ENCODE measurements around the gene MESP2. TPM values are rescaled to one million over a fixed set of nuclear protein-coding genes. Genes with fewer than 3 reads are reported as not detected.

Gene MESP2
- polyA plus RNA-seq, 1 of the 3 experiments (the other 2 are of a cell fraction): 0.31 TPM

DNA sequence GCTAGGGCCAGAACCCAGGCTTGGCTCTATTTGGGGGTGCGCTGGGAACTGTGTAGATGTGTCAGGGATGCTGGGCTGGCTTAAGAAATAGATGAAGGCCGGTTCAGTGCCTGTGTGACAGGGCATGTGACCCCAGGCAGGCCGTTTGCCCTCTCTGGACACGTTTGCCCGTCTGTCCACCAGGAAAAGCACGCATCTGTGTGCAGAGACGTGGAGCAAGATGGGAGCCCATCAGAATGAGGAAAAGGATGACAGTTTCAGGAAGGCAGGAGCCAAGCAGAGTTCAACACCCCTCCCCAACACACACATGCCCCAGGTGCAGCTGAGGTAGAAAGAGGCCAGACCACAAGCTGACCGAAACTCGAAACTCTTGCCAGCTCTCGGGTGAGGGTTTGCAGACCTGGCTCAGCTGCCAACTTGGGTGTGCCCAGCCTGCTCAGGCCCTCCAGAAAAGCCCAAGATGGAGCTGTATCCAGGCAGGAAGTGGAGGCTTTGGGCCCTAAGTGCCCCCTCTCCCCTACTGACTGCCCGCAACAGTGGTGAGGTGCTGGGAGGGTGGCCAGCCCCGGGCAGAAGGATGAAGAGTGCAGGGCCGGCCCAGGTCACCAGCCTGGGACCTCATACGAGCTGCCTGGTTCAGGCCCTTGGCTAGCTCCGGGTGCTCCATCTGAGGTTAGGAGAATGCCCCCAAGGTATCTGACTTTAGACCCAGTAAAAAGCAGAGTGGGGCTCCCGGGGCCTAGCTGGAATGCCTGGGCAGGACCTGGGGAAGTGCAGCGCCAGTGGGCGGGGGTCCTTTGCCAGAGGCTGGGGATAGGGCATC lies 14.9 kb upstream of the MESP2 start:
- no peaks in the 10 kb centered on the region for H3K9me3 ChIP-seq
- H3K4me3 ChIP-seq (ENCODE audit: low read depth in 2 of 2, low read length in 1 of 2): peak overlapping the region in 1 of 2 experiments; percentile 35; a peak in 1 of 4 replicates
- no peaks in the 10 kb centered on the region for H4K20me1 ChIP-seq (ENCODE audit: insufficient read depth)
- peaks cover 4 to 20% of the 10 kb centered on the region in 2 experiments; a peak in 1 of 4 replicates for H3K4me1 ChIP-seq (ENCODE audit: control insufficient read depth in 1 of 2, insufficient read depth in 2 of 2, low read depth in 1 of 2, low read length in 1 of 2)
- 92% methylated on average over 14 of the region's 18 CpGs for WGBS (ENCODE audit: low lambda C conversion rate)
- DNase-seq: no peak
- H3K9ac ChIP-seq: no peak overlapping the region
- ChIA-PET CTCF (interaction anchor here (0.6 to 6.9 kb wide), 56 partner anchors 8 to 618 kb away, joined by 3 to 153 read pairs (median 5); partner anchors contain the start of genes ANPEP, MESP1 and MESP2), POLR2A (interaction anchor here (1.0 to 1.7 kb wide), 2 partner anchors 9 to 114 kb away, joined by 4 to 6 read pairs; no protein-coding TSS in a partner anchor)
- H3F3A ChIP-seq (replicated peaks; ENCODE audit: insufficient read depth): no peaks in the 10 kb centered on the region
- H3K27ac ChIP-seq (ENCODE audit: low read depth in 2 of 2, low read length in 1 of 2): no peak overlapping the region; a peak in 1 of 4 replicates
- H3K9me2 ChIP-seq: no peaks in the 10 kb centered on the region
- H3K27me3 ChIP-seq (ENCODE audit: insufficient read depth): no peaks in the 10 kb centered on the region
- no peaks in the 10 kb centered on the region for H3K79me2 ChIP-seq (ENCODE audit: insufficient read depth)
- no peak for TF ChIP-seq JUND (IDR thresholded peaks at IDR 0.05)
- no peak for TF ChIP-seq FOXJ3 (CRISPR knock-in tag; IDR thresholded peaks at IDR 0.05)
- TF ChIP-seq RAD21 (IDR thresholded peaks at IDR 0.05; ENCODE audit: low read length): no peak
- TF ChIP-seq RXRA (IDR thresholded peaks at IDR 0.05; ENCODE audit: borderline replicate concordance, low read depth): no peak
- TF ChIP-seq, protein P1, sequence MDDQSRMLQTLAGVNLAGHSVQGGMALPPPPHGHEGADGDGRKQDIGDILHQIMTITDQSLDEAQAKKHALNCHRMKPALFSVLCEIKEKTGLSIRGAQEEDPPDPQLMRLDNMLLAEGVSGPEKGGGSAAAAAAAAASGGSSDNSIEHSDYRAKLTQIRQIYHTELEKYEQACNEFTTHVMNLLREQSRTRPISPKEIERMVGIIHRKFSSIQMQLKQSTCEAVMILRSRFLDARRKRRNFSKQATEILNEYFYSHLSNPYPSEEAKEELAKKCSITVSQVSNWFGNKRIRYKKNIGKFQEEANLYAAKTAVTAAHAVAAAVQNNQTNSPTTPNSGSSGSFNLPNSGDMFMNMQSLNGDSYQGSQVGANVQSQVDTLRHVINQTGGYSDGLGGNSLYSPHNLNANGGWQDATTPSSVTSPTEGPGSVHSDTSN (IDR thresholded peaks at IDR 0.05): no peak
- TF ChIP-seq, protein P2, sequence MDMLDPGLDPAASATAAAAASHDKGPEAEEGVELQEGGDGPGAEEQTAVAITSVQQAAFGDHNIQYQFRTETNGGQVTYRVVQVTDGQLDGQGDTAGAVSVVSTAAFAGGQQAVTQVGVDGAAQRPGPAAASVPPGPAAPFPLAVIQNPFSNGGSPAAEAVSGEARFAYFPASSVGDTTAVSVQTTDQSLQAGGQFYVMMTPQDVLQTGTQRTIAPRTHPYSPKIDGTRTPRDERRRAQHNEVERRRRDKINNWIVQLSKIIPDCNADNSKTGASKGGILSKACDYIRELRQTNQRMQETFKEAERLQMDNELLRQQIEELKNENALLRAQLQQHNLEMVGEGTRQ (IDR thresholded peaks at IDR 0.05; ENCODE audit: borderline replicate concordance, low read depth, low read length): no peak
- TF ChIP-seq FOXM1 (IDR thresholded peaks at IDR 0.05; ENCODE audit: low read depth): no peak
- no peak for TF ChIP-seq MEF2A (IDR thresholded peaks at IDR 0.05; ENCODE audit: borderline replicate concordance, low read depth)
- TF ChIP-seq GATA2 (CRISPR knock-in tag; IDR thresholded peaks at IDR 0.05): no peak
- TF ChIP-seq POLR2AphosphoS5 (IDR thresholded peaks at IDR 0.05; ENCODE audit: low read depth, low read length): no peak
- TF ChIP-seq EZH2phosphoT487 (IDR thresholded peaks at IDR 0.05; ENCODE audit: borderline replicate concordance, low read depth): no peak
- TF ChIP-seq, protein P3, sequence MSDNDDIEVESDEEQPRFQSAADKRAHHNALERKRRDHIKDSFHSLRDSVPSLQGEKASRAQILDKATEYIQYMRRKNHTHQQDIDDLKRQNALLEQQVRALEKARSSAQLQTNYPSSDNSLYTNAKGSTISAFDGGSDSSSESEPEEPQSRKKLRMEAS (IDR thresholded peaks at IDR 0.05; ENCODE audit: low read depth): no peak
- no peak for TF ChIP-seq EP300 (IDR thresholded peaks at IDR 0.05; ENCODE audit: borderline replicate concordance in 1 of 2, low read depth in 1 of 2, low read length in 1 of 2)
- TF ChIP-seq GABPA (IDR thresholded peaks at IDR 0.05; ENCODE audit: low read depth): no peak
- TF ChIP-seq, protein P4, sequence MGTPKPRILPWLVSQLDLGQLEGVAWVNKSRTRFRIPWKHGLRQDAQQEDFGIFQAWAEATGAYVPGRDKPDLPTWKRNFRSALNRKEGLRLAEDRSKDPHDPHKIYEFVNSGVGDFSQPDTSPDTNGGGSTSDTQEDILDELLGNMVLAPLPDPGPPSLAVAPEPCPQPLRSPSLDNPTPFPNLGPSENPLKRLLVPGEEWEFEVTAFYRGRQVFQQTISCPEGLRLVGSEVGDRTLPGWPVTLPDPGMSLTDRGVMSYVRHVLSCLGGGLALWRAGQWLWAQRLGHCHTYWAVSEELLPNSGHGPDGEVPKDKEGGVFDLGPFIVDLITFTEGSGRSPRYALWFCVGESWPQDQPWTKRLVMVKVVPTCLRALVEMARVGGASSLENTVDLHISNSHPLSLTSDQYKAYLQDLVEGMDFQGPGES (IDR thresholded peaks at IDR 0.05; ENCODE audit: low read depth, low read length): no peak
- H3K4me2 ChIP-seq: no peak overlapping the region
- H3K36me3 ChIP-seq (replicated peaks in 1 of 2; ENCODE audit: control insufficient read depth in 1 of 2, insufficient read depth in 2 of 2, low read length in 1 of 2): no peaks in the 10 kb centered on the region
- no peak overlapping the region for H2AFZ ChIP-seq (ENCODE audit: low read depth)

Measured in SK-N-SH (cell line).